GM21423 (cell line): ENCODE data around the gene YIF1A.

Source experiments
- ATAC-seq: cut with Tn5 transposase; IDR thresholded peaks from one replicate; pipeline ENCODE4 v1.9.1; 2021; ENCODE audit warnings: mild to moderate bottlenecking, moderate library complexity; ENCODE audit not compliant: unreplicated experiment

The YIF1A gene

DNA sequence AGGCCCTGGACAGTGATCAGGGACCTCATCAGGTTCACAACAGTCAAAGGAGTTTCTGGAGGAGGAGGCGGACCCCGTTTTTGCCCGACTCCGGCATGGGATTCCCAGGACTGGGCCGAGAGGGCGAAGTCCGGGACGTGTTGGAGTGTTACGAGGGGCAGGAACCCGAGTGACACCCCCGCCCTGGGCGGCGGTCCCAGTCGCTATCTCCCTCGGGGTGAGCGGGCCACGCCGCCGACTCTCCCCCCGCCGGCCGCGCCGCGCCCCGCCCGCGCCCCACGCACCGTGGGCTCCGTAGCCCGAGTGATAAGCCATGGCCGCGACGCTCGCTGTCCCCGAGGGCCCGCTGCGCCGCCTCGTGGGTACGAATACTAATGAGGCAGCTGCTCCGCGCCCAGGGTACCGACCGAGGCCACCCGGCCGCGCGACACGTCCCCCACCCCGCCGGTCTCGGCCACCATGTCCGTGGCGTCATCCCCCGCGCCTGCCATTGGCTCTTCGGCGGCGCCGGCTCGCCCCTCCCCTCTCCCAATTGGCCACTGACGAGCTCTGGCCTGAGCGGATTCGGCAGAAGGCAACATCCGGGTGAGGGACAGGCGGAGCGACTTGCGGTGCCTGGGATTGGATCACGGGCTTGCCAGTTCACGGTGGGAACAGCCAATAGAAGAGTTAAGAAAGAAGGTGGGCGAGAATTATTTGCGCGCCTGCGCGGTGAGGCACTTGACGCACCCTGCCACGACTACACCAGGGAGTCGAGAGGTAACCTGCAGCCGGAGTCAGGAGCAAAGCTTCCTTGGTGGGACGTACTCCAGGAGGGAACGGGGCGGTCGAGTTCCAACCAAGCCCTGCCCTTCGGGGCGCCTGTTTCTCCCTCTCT is at the start of gene YIF1A:
Gene YIF1A, minus strand, starts transcription at position 473 of the 877 bp plus-strand sequence. Its CDS starts 158 bp downstream, at position 315.
- ATAC-seq, result peak; percentile 90

GRCh38 chr11:66337103-66337899 is 48.4 kb upstream of the YIF1A start:
- ATAC-seq, result no peak

- peak; percentile 66 for ATAC-seq
Observed at GRCh38 chr11:66336234-66337102, 47.5 kb upstream of the YIF1A start, which contains the start of gene RIN1. Gene RIN1, minus strand, starts transcription at chr11:66336434. Its CDS starts 32 bp downstream, at chr11:66336402.

- ATAC-seq, result no peak
Observed at GRCh38 chr11:66335531-66336233, 46.7 kb upstream of the YIF1A start.

DNA sequence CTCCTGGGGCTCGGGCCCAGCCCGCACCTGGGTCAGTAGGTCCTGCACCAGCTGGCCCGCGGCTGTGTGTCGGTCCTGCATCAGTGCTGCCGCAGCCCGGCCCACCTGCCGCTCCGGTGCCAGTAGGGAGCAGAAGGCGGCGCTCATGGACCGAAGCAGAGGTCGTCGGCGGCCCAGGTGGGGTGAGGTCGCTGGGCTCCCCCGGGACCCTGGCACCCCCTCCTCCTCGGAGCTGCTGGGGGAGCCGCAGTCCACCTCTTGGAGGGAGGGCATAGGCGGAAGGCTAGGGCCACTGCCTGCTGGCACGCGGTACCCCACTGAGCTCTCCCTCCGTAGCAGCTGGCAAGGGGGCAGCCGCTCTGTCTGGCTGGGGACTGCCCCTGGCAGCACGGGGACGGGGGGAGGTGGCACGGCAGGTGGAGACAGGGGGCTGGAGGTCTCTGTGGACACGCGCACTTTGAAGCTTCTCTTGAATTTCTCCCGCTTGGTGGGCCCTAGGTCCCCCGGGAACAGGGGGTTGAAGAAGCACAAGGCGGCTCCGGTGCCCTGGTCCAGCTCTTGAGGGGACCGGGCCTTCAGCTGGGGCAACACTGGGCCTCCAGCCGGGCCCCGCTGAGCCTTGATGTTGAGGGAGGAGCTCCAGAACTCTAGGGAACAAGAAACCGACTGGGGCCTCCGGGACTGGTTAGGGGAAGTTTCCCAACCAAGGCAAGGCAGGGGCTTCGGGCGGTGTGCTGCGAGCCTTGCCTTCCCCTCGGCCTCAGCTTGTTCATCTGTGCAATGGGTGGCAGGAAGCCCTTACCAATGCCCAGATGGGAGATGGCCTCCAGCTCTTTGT is 45.9 kb upstream of the YIF1A start:
- ATAC-seq, result no peak

DNA sequence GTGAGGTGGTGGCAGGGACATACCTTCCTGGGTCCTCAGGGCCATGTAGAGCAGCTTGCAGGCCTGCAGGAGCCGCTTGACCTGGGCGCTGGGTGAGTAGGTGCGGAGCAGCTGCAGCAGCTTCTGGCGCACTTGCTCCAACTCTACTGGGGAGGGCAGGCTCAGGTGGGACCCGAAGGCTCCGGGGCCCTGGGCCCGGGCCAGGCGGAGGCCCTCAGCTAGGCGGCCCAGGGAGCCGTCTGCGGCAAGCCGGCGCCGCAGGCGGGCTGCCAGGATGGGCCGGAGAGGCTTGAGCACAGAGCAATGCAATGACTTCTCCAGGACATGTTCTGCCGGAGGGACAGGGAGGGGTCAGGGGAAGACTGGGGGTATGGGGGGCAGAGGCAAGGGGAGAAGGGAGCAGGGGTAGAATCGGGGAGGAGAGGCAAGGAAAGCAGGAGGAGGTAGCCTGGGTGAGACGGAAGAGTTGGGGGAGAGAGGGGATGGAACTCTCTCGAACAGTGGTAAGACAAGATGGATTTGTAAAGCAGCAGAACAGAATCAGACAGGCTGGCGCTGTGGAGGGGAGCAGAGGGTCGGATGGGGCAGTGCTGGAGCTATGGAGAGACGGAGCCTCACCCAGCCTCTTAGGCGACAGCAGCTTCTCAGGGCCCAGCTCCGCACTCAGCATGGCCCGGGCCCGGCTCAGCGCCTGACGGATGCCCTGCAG is 45.1 kb upstream of the YIF1A start:
- no peak for ATAC-seq

GRCh38 chr11:66333220-66333877 is 44.4 kb upstream of the YIF1A start:
- no peak for ATAC-seq

DNA sequence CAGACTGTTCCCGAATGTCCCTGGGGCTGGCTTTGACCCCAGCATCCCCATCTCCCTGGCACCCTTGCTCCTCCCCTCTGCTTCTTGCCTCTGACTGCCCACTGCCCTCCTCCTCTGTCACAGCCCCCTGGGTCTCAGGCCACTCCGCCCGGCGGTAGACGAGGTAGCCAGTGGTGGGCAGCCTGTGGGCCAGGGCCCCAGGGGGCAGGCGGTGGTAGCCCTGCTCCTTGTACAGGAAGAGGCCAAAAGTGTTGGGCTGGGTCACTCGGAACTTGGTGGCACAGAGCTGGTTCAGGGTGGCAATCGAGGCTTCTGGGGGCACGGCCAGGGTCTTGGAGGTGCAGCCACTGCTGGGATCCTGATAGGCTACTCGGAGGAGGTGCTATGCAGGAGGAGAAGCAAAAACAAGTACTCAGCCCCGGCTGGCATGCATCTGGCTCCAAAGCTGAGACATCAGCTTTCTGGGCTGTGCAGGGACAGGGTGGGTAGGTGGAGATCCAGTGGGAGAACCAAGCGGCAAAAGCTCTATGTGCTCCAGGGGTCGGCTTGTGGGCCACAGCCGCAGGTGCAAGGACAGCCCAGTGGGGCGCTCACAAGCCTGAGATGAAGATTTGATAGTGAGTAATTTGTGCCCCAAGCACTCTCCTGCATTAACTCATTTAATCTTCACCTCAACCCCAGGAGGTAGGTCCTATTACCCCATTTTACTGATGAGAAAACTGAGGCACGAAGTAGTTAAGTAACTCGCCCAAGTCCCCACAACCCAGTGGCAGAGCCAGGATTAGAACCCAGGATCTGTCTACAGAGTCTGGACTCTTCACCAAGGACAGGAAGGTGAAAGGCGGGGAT is 43.7 kb upstream of the YIF1A start:
- no peak for ATAC-seq

GRCh38 chr11:66331542-66332370 is 42.8 kb upstream of the YIF1A start:
- no peak for ATAC-seq

GRCh38 chr11:66330931-66331330 is 42.0 kb upstream of the YIF1A start:
- no peak for ATAC-seq

- ATAC-seq, result no peak
Observed at GRCh38 chr11:66329165-66329673, 40.3 kb upstream of the YIF1A start.

- peak; percentile 44 for ATAC-seq
Observed at GRCh38 chr11:66328302-66329144, 39.6 kb upstream of the YIF1A start.

DNA sequence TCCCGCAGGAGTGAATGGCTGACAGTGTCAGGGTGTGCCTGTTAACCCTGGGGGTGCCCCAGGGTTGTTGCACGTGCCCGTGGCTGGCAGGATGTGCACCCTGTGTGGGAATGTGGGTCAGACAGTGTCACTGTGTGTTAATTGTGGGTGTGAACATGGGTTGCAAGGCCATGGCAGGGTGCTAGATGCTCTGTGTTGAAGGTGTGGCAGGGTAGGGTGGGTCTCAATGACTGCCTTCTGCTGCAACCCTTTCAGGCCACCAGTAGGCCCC is 39.0 kb upstream of the YIF1A start:
- ATAC-seq, result no peak

- ATAC-seq, result no peak
Observed at GRCh38 chr11:66327171-66328030, 38.5 kb upstream of the YIF1A start.
